ENCODE measurements around the gene CEP19. TPM values are rescaled to one million over a fixed set of nuclear protein-coding genes. Genes with fewer than 3 reads are reported as not detected.

The CEP19 gene
- total and polyA plus RNA-seq, 2 of the 8 experiments (the other 6 are each of a cell fraction or from before 2014, with no cell fraction given): 0.95 to 1.6 TPM

DNA sequence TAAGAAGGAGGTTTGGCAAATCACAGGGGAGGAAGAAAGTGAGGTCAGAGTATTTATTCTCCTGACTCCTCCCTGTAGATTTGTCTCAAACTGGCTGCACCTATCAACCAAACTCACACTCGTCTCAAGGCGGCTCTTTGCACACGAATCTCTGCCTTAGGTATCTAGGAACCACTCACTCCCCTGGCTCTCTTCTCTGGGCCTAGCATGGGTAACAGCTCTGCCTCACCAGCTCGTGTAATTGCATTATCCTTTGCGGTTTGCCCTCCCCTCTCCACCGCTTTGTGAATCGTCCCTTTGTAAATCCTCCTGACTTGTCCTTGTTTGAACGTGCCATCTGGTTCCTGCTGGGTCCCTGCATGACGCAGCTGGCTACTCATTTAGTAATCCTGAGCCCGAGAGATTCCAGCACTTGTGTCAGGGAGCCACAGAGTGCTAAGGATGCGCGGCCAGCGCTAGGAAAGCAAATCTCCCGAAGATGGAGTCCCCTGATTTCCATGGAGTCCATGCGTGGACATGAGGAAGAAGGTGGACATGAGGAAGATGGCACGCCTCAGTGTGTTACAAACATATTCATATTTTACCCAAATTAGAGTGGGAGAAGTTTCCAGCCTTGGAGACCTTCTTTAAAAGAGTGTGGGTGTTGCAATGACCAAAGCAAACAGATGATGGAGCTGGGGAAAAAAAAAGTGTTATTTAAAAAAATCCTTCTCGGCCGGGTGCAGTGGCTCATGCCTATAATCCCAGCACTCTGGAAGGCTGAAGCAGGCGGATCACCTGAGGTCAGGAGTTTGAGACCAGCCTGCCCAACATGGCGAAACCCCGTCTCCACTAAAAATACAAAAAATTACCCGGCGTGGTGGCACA, 45.8 kb downstream of the CEP19 start:
- CTCF ChIA-PET (ENCODE audit: partially characterized antibody): interaction anchor here (0.8 to 6.6 kb wide), 4 partner anchors 9 to 56 kb away, joined by 3 to 25 read pairs (median 5); no protein-coding TSS in a partner anchor
- peak; percentile 72 for FAIRE-seq
- TF ChIP-seq FOSL1 (IDR thresholded peaks at IDR 0.05; ENCODE audit: insufficient read depth, low read depth, low read length) (no peak), MAX (IDR thresholded peaks at IDR 0.05) (peak; percentile 43; the same call in 1 of the 2 replicates), HDAC2 (IDR thresholded peaks at IDR 0.05; ENCODE audit: borderline replicate concordance in 1 of 2, low read depth in 2 of 2, low read length in 2 of 2) (peak in 1 of 2 experiments; percentile 59; a peak in 1 of 4 replicates), SP4 (IDR thresholded peaks at IDR 0.05; ENCODE audit: low read length) (no peak), KDM1A (IDR thresholded peaks at IDR 0.05; ENCODE audit: borderline replicate concordance, low read length) (no peak), TEAD4 (IDR thresholded peaks at IDR 0.05; ENCODE audit: low read depth, low read length) (peak; percentile 73), SIN3A (conservative IDR thresholded peaks at IDR 0.05 in 1 of 2, IDR thresholded peaks at IDR 0.05 in 1 of 2; ENCODE audit: low read depth in 1 of 2, low read length in 2 of 2) (no peak)
- TF ChIP-seq, protein P1, sequence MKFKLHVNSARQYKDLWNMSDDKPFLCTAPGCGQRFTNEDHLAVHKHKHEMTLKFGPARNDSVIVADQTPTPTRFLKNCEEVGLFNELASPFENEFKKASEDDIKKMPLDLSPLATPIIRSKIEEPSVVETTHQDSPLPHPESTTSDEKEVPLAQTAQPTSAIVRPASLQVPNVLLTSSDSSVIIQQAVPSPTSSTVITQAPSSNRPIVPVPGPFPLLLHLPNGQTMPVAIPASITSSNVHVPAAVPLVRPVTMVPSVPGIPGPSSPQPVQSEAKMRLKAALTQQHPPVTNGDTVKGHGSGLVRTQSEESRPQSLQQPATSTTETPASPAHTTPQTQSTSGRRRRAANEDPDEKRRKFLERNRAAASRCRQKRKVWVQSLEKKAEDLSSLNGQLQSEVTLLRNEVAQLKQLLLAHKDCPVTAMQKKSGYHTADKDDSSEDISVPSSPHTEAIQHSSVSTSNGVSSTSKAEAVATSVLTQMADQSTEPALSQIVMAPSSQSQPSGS (IDR thresholded peaks at IDR 0.05; ENCODE audit: low read length): no peak

More for the DNA sequence above, 45.8 kb downstream of the CEP19 start:
- H3K23ac ChIP-seq (ENCODE audit: insufficient read length): no peak overlapping the region
- H3K36me3 ChIP-seq (ENCODE audit: control insufficient read depth in 2 of 4, insufficient read depth in 4 of 4, low read length in 3 of 4): no peaks in the 10 kb centered on the region
- peak overlapping the region; percentile 10 for H4K91ac ChIP-seq (replicated peaks; ENCODE audit: insufficient read length, low read length)
- no peak overlapping the region for H3K9ac ChIP-seq (replicated peaks in 1 of 4; ENCODE audit: extremely low read depth in 1 of 4, low read depth in 3 of 4, low read length in 3 of 4)
- H2AFZ ChIP-seq (ENCODE audit: low read length): peak overlapping the region; percentile 30; the same call in 1 of the 2 replicates
- H4K8ac ChIP-seq (ENCODE audit: extremely low read depth, insufficient read depth, low read length): no peak overlapping the region
- 46% methylated on average over 23 of the region's 23 CpGs; no CpG with 5 or more reads in 1 of the 2 experiments for WGBS, 2 experiments (ENCODE audit: extremely low coverage in 1 of 2, insufficient coverage in 1 of 2, insufficient read length in 1 of 2, insufficient replicate concordance in 2 of 2, low coverage in 1 of 2, low lambda C conversion rate in 2 of 2, missing lambda C conversion rate in 1 of 2)
- peak overlapping the region in 1 of 4 experiments; percentile 20; a peak in 1 of 8 replicates for H3K4me3 ChIP-seq (ENCODE audit: extremely low read depth in 1 of 4, insufficient read depth in 2 of 4, low read depth in 3 of 4, low read length in 4 of 4)
- H3K9me3 ChIP-seq (ENCODE audit: insufficient read depth in 2 of 2, low read depth in 1 of 2, low read length in 1 of 2): no peaks in the 10 kb centered on the region
- H4K5ac ChIP-seq (ENCODE audit: insufficient read length, low read depth, low read length): no peak overlapping the region
- no peak overlapping the region for H3K56ac ChIP-seq (replicated peaks; ENCODE audit: insufficient read length, low read depth, low read length)
- H3K23me2 ChIP-seq (ENCODE audit: low read depth, low read length): no peaks in the 10 kb centered on the region
- peak overlapping the region; percentile 30; the same call in 1 of the 2 replicates for H2BK12ac ChIP-seq (ENCODE audit: low read depth, low read length)
- H3K79me1 ChIP-seq (ENCODE audit: low read depth, low read length): no peaks in the 10 kb centered on the region
- H3K27ac ChIP-seq (ENCODE audit: low read depth, low read length): peak overlapping the region; percentile 55; the same call in 1 of the 2 replicates
- peak overlapping the region; percentile 26 to 36; a peak in 3 of 4 replicates for H3K4me2 ChIP-seq (ENCODE audit: insufficient read depth in 1 of 2, low read depth in 2 of 2, low read length in 2 of 2)
- H3K14ac ChIP-seq (ENCODE audit: insufficient read length): no peak overlapping the region
- POLR2A ChIA-PET (ENCODE audit: partially characterized antibody): interaction anchor here (0.6 to 1.0 kb wide), 5 partner anchors 11 to 477 kb away, joined by 3 to 6 read pairs (median 4); partner anchors contain the start of gene NRROS
- H4K20me1 ChIP-seq (replicated peaks in 1 of 2; ENCODE audit: control insufficient read depth in 1 of 2, insufficient read depth in 2 of 2, low read length in 2 of 2): no peaks in the 10 kb centered on the region
- H2BK5ac ChIP-seq (ENCODE audit: low read depth, low read length): peak overlapping the region; percentile 69
- H2AK5ac ChIP-seq (ENCODE audit: low read depth, low read length): no peak overlapping the region
- H3K4me1 ChIP-seq (replicated peaks in 1 of 4; ENCODE audit: control insufficient read depth in 3 of 4, insufficient read depth in 4 of 4, low read length in 3 of 4): peaks cover 0 to 8% (median 2%) of the 10 kb centered on the region in 4 experiments; a peak in 5 of 7 replicates
- no peak overlapping the region; the same call in 1 of the 2 replicates for H3K18ac ChIP-seq (ENCODE audit: extremely low read depth, low read length)
- peak overlapping the region; percentile 73 for H2BK120ac ChIP-seq (replicated peaks; ENCODE audit: low read depth, low read length)
- H2BK15ac ChIP-seq (ENCODE audit: low read length): no peak overlapping the region
- peak; percentile 69 to 74 for DNase-seq (ENCODE audit: low read depth in 1 of 2, low spot score in 2 of 2)
- H3K79me2 ChIP-seq (ENCODE audit: control insufficient read depth in 1 of 2, insufficient read depth in 2 of 2, low read length in 2 of 2): no peaks in the 10 kb centered on the region
- no peak overlapping the region for H3K4ac ChIP-seq (replicated peaks; ENCODE audit: insufficient read length, low read depth, low read length)
- no peak overlapping the region for H2BK20ac ChIP-seq (ENCODE audit: low read length)
- H3K27me3 ChIP-seq (replicated peaks in 1 of 4; ENCODE audit: control insufficient read depth in 3 of 4, extremely low read depth in 1 of 4, insufficient read depth in 3 of 4, low read length in 3 of 4): no peaks in the 10 kb centered on the region
